HG03378 (cell line): ENCODE data around the gene PRRT1.
"Not testable (repeated sequence)": the region's sequence is repeated elsewhere in the genome, so short reads cannot be mapped to it uniquely, and the experiment has no call there.

Experiments
- ATAC-seq: cut with Tn5 transposase; IDR thresholded peaks from one replicate; pipeline ENCODE4 v1.9.1; 2021; ENCODE audit warnings: mild to moderate bottlenecking, moderate library complexity; ENCODE audit not compliant: unreplicated experiment

The PRRT1 gene

DNA sequence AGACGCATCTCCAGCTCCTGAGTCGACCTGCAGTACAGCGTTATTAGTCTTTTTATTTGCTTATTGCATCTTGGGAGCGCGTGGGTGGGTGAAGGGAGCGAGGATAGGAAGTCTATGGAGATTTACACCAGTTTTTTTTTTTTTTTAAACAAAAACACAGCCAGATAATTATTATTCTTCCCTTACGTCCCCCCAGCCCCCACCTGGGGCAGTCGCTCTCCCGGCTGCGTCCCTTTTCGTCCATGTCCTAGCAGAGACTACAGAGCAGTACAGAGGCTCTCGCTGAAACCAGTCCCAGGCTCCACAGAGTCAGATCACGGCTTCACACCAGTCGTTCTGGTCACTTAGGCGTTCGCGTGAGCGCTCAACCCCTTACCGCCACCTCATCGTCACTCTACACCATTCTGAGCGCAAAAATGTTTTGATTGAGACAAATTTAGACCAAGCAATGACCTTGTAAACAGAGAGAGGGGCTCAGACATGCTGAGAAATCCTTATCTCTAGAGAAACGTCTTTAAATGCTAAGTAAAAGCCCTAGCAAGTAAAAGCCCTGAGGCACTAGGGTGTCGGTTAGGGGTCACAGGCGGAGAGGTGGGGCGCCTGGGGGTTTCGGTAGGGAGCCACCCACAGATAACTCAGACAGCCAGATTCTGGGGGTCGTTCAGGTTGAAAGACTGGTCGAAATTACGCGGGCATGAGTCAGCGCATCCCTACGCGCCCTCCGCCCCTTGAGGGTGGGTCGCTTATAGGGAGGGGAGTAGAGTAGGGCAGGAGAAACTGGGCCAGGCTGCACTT, 1.2 kb upstream of the PRRT1 start:
- ATAC-seq, result no peak

DNA sequence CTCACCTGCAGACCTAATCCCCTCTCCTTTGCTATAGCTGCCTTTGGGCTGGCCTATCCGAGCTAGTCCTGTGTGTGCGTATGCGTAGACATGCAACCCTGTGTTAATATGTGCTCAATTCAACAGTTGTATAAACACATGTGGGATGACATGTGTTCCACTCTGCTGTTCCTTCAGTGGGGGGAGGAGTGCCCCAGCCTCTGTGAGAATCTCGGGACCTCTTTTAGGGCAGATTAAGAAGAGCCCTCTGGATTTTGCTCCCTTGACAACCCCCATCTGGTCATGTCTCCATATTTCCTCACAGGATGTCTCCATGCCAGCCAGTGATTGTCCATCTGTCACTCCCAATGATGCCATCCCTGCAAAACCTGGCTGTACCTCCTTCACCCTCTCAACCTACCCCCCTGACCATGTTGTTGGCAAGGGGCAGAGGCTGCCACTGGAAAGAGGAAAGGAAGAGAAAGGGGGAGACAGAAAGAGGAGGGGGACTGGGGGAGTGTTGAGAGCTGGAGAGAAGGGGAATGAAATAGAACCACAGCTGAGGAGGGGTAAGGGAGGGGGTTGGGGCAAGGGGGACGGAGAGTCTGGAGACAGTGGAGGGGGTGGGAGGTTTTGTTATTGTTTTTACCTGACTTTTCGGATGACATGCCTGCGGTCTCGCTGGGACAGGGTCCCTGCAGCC, 417 bp downstream of the PRRT1 start:
- no peak for ATAC-seq

GRCh38 chr6:32149932-32150870, 1.5 kb downstream of the PRRT1 start:
- ATAC-seq, result no peak

DNA sequence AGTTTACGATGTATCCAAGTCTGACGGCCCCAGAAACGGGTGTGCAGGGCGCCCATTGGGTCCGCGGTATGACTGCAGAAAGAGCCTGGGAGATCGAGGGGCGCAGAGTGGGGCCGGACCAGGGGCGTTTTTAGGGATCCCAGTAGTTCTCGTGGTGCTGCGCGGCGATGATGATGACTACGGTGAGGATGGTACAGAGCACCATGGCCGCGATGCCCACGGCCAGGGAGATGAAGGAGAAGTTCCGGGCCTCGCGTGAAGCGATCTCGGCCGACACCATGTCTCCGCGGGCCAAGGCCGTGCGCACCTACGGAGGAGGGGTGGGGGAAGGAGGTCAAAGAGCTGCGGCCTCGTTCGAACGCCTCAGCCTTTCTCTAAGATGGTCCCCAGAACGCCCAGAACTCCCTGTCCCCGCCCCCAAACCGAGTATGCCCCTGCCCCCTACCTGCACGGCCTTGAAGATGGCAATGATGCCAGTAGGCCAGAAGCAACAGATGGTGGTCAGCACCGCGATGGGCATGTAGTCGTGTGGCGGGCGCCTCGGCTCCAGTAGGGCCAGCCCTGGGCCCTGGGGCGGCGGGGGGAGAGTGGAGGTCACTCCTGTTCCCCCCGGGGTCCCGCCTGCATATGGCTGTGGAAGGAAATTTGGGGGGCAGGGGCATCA, 2.5 kb downstream of the PRRT1 start:
- ATAC-seq, result no peak

GRCh38 chr6:32148289-32149091, 3.2 kb downstream of the PRRT1 start:
- no peak for ATAC-seq

GRCh38 chr6:32147401-32148132, 4.2 kb downstream of the PRRT1 start:
- no peak for ATAC-seq

- ATAC-seq, result no peak
These were observed 5.1 kb downstream of the PRRT1 start for GRCh38 chr6:32146687-32147086.

DNA sequence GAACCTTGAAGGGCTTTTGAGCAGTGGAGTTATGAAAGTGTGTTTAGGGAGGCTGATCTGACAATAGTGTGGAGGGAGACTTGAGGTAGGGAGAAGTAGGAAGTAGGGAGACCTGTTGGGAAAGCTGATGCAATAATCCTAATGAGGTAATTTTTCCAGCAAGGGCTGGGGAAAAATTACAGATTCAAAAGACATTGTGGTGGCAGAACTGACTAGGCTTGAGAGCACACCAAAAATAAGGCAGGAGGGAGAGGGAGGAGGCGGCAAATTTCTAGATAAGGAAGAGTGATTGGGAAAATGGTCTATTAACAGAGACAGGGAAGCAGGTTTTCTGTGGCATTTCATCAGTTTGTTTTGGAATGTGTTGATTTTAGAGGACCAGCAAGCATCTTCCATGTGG, 5.5 kb downstream of the PRRT1 start:
- no peak for ATAC-seq

GRCh38 chr6:32144238-32144637, 7.5 kb downstream of the PRRT1 start:
- not testable (repeated sequence) for ATAC-seq

GRCh38 chr6:32140420-32141046, 11.2 kb downstream of the PRRT1 start:
- no peak for ATAC-seq

DNA sequence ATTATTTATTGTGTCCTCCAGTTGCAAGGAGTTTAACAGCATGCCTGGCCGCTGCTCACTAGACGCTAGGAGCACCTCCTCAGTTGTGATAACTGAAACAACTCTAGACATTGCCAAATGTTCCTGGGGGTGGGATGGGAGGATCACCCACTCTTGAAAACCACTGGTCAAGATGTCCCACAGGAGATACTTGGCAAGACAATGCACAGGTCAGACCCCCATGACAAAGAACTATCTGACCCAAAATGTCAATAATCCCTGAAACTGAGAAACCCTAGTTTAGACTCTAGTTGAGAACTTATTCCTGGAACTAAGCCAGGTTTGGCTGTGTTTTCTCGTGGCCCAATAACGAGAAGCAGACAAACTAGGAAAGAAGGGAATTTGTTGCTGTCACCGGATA, 12.1 kb downstream of the PRRT1 start:
- ATAC-seq, result no peak

DNA sequence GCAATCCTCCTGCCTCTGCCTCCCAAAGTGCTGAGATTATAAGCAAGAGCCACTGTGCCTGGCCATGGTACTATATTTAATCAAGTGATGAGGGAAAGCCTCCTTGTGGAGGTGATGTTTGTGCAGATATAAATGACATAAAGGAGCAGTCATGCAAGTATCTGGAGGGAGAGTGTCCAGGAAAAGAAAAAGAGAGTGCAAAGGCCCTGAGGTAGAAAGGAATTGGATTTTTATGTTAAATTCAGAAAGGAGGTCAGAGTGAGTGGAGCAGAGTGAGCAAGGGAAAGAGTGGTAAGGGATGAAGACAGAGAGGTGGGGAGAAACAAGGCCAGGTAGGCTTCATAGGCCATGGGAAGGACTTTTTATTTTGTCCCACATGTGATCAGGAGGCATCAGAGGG, 14.3 kb downstream of the PRRT1 start:
- ATAC-seq, result no peak

GRCh38 chr6:32133786-32134185, 18.0 kb downstream of the PRRT1 start:
- ATAC-seq, result no peak

- no peak for ATAC-seq
These were observed 19.6 kb downstream of the PRRT1 start for GRCh38 chr6:32132110-32132509.

DNA sequence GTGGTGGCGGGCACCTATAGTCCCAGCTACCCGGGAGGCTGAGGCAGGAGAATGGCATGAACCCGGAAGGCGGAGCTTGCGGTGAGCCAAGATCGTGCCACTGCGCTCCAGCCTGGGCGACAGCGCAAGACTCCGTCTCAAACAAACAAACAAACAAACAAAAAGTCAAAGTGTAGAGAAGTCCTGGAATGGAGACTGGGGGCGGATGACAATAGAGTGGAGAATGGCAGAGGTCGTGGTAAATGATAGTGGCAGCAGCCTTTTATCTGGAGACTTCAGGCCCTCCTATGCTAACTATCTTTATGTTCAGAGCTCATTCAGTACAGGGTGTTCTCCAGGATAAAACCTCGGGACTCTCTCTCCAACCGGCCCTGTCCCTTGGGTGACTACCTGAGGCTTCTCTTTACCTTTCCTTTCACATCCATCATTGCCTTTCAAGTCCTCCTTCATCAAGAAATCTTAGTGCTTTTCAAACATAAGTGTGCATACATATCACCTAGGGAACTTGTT, 20.2 kb downstream of the PRRT1 start:
- no peak for ATAC-seq

DNA sequence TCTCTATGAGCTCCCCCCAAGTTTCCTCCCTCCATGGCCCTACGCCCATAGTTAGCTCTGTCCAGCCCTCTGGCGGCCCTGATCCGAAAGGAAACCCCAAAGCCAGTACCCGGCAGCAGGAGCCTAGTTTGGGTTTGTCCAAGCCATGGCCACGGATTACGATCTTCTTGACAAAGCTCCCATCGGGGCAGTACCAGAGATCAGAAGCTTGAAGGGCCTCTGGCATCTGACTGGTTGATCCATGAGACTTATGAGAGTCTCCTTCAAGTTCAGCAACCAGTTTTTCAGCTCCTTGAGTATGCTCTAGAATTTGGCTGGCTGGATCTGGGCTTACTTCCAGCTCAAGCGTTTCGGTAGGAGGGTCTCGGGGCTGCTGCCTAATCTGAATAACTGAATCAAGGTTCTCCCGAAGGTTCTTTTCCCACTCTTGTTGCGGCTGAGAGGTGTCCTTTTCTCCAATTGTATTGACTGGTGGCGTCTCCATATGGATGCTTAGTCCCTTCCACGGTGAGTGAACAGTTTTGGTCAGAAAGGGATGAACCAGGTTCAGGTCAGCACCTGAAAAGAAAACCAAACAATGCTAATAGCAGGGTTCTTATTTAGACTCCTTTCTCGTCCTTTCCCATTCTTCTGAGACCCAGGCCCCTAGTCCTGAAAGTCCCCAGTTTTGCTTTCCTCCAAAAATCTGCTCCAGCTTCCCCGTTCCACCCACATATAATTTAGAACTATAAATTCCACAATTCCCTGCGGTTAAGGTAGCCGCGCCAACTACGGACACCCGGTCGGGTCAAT, 22.2 kb downstream of the PRRT1 start:
- no peak for ATAC-seq

DNA sequence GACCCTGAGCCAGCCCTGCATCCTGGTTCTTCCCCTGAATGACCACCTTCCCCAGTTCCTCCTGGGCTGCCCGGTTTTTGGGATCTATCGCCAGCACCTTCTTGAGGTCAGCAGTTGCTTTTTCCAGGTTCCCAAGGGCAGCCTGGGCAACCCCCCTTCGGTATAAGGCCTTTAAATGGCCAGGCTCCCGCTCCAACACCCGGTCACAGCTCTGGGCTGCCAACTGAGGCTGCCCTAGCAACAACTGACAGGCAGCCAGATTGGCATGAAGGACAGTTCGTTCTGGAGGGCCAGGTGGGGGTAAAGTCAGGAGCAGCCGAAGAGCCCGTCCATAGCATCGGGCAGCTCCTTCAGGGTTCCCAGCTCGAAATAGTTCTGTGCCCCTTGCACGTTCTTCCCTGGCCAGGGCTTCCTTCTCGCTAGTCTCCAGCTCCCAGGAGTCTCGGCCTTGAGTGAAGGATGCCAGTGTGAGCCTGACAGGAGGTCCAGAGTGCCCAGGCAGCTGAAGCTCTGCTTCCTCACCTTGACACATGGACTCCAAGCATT, 22.9 kb downstream of the PRRT1 start:
- ATAC-seq, result no peak
